ENCODE measurements around the gene NPPA.
A peak's percentile ranks its signal among the peaks of the same experiment; 100 is the strongest.

DNA sequence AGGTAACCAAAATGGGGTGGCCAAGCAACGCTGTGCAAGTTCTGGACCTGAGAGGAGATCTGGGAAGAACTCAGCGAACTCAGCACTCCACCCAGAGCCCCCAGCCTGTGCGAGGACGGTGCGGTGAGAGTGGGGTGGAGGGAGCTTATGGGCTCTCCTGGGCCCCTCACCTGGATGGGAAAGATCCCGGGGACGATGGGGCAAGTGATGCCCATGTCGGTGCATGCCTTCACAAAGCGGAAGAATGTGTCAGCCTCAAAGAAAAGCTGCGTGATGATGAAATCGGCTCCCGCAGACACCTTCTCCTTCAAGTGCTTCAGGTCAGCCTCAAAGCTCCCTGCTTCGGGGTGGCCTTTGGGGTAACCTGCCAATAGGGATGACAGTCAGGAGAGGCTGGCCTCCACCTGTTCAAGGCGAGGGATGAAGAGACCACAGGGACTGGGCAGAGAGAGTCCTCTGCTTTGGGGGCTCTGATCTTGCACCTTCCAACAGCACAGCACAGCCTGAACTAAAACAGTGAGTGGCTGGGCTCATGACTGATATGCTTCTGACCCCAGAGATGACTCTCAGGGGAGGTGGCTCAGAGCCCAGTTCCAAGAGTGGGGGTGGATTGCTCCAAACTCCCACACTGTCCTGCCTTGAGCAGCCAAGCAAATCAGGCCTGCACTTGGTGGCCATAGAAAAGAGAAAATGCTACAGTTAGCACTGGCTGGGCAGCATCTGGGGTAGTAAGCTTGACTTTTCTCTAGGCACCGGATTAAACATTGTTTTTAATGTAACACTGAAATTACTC is 51.4 kb downstream of the NPPA start:
- TF ChIP-seq, protein P1, sequence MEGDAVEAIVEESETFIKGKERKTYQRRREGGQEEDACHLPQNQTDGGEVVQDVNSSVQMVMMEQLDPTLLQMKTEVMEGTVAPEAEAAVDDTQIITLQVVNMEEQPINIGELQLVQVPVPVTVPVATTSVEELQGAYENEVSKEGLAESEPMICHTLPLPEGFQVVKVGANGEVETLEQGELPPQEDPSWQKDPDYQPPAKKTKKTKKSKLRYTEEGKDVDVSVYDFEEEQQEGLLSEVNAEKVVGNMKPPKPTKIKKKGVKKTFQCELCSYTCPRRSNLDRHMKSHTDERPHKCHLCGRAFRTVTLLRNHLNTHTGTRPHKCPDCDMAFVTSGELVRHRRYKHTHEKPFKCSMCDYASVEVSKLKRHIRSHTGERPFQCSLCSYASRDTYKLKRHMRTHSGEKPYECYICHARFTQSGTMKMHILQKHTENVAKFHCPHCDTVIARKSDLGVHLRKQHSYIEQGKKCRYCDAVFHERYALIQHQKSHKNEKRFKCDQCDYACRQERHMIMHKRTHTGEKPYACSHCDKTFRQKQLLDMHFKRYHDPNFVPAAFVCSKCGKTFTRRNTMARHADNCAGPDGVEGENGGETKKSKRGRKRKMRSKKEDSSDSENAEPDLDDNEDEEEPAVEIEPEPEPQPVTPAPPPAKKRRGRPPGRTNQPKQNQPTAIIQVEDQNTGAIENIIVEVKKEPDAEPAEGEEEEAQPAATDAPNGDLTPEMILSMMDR (IDR thresholded peaks at IDR 0.05 in 4 of 5, conservative IDR thresholded peaks at IDR 0.05 in 1 of 5), result no peak
- peak in 1 of 2 donors; percentile 23 for TF ChIP-seq POLR2A (IDR thresholded peaks at IDR 0.05)

All from gastrocnemius medialis (tissue), 4 donors.